H1 (cell line): ENCODE results near the gene HDAC3. TPM values are rescaled to one million over a fixed set of nuclear protein-coding genes. Genes with fewer than 3 reads are reported as not detected.

Source experiments
- CTCF ChIA-PET: fragments of 300-600 bp; sonication (Branson Sonifier 250); formaldehyde crosslinking; loops from one replicate; lab custom pipeline; 2021; ENCODE audit not compliant: partially characterized antibody; lab: Charles Lee
- POLR2A ChIA-PET: fragments of 300-600 bp; sonication (Branson Sonifier 250); formaldehyde crosslinking; loops from one replicate; lab custom pipeline; 2021; ENCODE audit warnings: inconsistent platforms; ENCODE audit not compliant: partially characterized antibody; lab: Charles Lee
- DNase-seq, 2 experiments: peaks; one replicate each; pipeline versions ENCODE4 v3.0.0 to v3.0.0-alpha.2; 2010 to 2022; ENCODE audit warnings: low spot score in 2 of 2, low read depth in 1 of 2, mixed read lengths in 1 of 2
- FAIRE-seq: peaks from 2 replicates; lab custom pipeline; 2011; peaks lifted over from hg19 to GRCh38; lab: Jason Lieb, UNC
- H2AFZ ChIP-seq: 2 replicates; pipeline ENCODE4 v1.8.1; 2012; ENCODE audit warnings: low read length, inconsistent platforms
- H2AK5ac ChIP-seq: 2 replicates; pipeline ENCODE4 v1.6.1; 2013; ENCODE audit warnings: low read depth, low read length
- H2BK120ac ChIP-seq: replicated peaks from 2 replicates; pipeline ENCODE3; 2013; ENCODE audit warnings: low read depth, low read length, inconsistent platforms
- H2BK12ac ChIP-seq: 2 replicates; pipeline ENCODE4 v1.6.1; 2013; ENCODE audit warnings: low read depth, low read length
- H2BK15ac ChIP-seq: 2 replicates; pipeline ENCODE4 v1.6.1; 2013; ENCODE audit warnings: low read length
- H2BK20ac ChIP-seq: 2 replicates; pipeline ENCODE4 v1.6.1; 2013; ENCODE audit warnings: low read length
- H2BK5ac ChIP-seq: 2 replicates; pipeline ENCODE4 v1.6.1; 2013; ENCODE audit warnings: low read depth, low read length
- H3K14ac ChIP-seq: 2 replicates; pipeline ENCODE4 v1.6.1; 2013; ENCODE audit warnings: inconsistent platforms; ENCODE audit not compliant: insufficient read length
- H3K18ac ChIP-seq: 2 replicates; pipeline ENCODE4 v1.6.1; 2013; ENCODE audit warnings: low read length; ENCODE audit errors: extremely low read depth
- H3K23ac ChIP-seq: 2 replicates; pipeline ENCODE4 v1.6.1; 2013; ENCODE audit warnings: inconsistent platforms; ENCODE audit not compliant: insufficient read length
- H3K23me2 ChIP-seq: 2 replicates; pipeline ENCODE4 v1.6.1; 2013; ENCODE audit warnings: low read depth, low read length
- H3K27ac ChIP-seq: 2 replicates; pipeline ENCODE4 v1.6.1; 2011; ENCODE audit warnings: low read depth, low read length, inconsistent platforms
- H3K27me3 ChIP-seq, 4 experiments: replicated peaks in 1 of 4; 1 replicate in 1 of 4; 2 replicates in 3 of 4; pipeline versions ENCODE4 v1.6.1 to v1.8.1; 2011 to 2013; ENCODE audit warnings: low read length in 3 of 4, mild to moderate bottlenecking in 3 of 4, inconsistent platforms in 2 of 4, mixed read lengths in 2 of 4, moderate library complexity in 1 of 4; ENCODE audit not compliant: control insufficient read depth in 3 of 4, insufficient read depth in 3 of 4; ENCODE audit errors: extremely low read depth in 1 of 4
- H3K36me3 ChIP-seq, 4 experiments: 2 replicates each; pipeline versions ENCODE4 v1.6.1 to v1.8.1; 2011 to 2013; ENCODE audit warnings: mild to moderate bottlenecking in 4 of 4, low read length in 3 of 4, moderate library complexity in 2 of 4, control low read depth in 1 of 4, inconsistent platforms in 1 of 4; ENCODE audit not compliant: insufficient read depth in 4 of 4, control insufficient read depth in 2 of 4
- H3K4ac ChIP-seq: replicated peaks from 2 replicates; pipeline ENCODE3; 2013; ENCODE audit warnings: low read length, low read depth, mixed read lengths, inconsistent platforms; ENCODE audit not compliant: insufficient read length
- H3K4me1 ChIP-seq, 4 experiments: replicated peaks in 1 of 4; 1 replicate in 1 of 4; 2 replicates in 3 of 4; pipeline versions ENCODE4 v1.6.1 to v1.8.1; 2011 to 2013; ENCODE audit warnings: low read length in 3 of 4, inconsistent platforms in 2 of 4, mixed read lengths in 1 of 4; ENCODE audit not compliant: insufficient read depth in 4 of 4, control insufficient read depth in 3 of 4
- H3K4me2 ChIP-seq, 2 experiments: 2 replicates each; pipeline versions ENCODE4 v1.6.1 to v1.8.1; 2011 to 2013; ENCODE audit warnings: low read depth in 2 of 2, low read length in 2 of 2, control low read depth in 1 of 2, inconsistent platforms in 1 of 2, mild to moderate bottlenecking in 1 of 2; ENCODE audit not compliant: insufficient read depth in 1 of 2
- H3K4me3 ChIP-seq, 4 experiments: fragments of 200-600, 300-600 bp in 1 of 4; sonication (generic), shearing (Covaris generic), sonication (Bioruptor Twin) in 1 of 4; 2 replicates each; pipeline versions ENCODE4 v1.5.1 to v1.8.1; 2011 to 2016; ENCODE audit warnings: low read length in 4 of 4, low read depth in 3 of 4, control low read depth in 2 of 4, inconsistent platforms in 2 of 4, mild to moderate bottlenecking in 2 of 4, mixed read lengths in 1 of 4, moderate library complexity in 1 of 4; ENCODE audit not compliant: insufficient read depth in 2 of 4; ENCODE audit errors: extremely low read depth in 1 of 4
- H3K56ac ChIP-seq: replicated peaks from 2 replicates; pipeline ENCODE3; 2013; ENCODE audit warnings: low read depth, mild to moderate bottlenecking, mixed read lengths, low read length, inconsistent platforms; ENCODE audit not compliant: insufficient read length
- H3K79me1 ChIP-seq: 2 replicates; pipeline ENCODE4 v1.6.1; 2013; ENCODE audit warnings: low read depth, low read length, control low read depth
- H3K79me2 ChIP-seq, 2 experiments: 2 replicates each; pipeline versions ENCODE4 v1.6.1 to v1.8.1; 2012 to 2013; ENCODE audit warnings: low read length in 2 of 2, mild to moderate bottlenecking in 2 of 2, inconsistent platforms in 1 of 2; ENCODE audit not compliant: insufficient read depth in 2 of 2, control insufficient read depth in 1 of 2
- H3K9ac ChIP-seq, 4 experiments: replicated peaks in 1 of 4; 1 replicate in 1 of 4; 2 replicates in 3 of 4; pipeline versions ENCODE4 v1.6.1 to v1.8.1; 2011 to 2013; ENCODE audit warnings: low read depth in 3 of 4, low read length in 3 of 4, control low read depth in 2 of 4, mild to moderate bottlenecking in 2 of 4, moderate library complexity in 2 of 4, inconsistent platforms in 1 of 4; ENCODE audit errors: extremely low read depth in 1 of 4
- H3K9me3 ChIP-seq, 2 experiments: 2 replicates each; pipeline versions ENCODE4 v1.6.1 to v1.8.1; 2012 to 2013; ENCODE audit warnings: mild to moderate bottlenecking in 2 of 2, moderate library complexity in 2 of 2, control low read depth in 1 of 2, inconsistent platforms in 1 of 2, low read depth in 1 of 2, low read length in 1 of 2, mixed read lengths in 1 of 2; ENCODE audit not compliant: insufficient read depth in 2 of 2
- H4K20me1 ChIP-seq, 2 experiments: replicated peaks in 1 of 2; 2 replicates each; pipeline versions ENCODE3 to v1.8.1; 2011 to 2013; ENCODE audit warnings: inconsistent platforms in 2 of 2, low read length in 2 of 2, mild to moderate bottlenecking in 1 of 2; ENCODE audit not compliant: insufficient read depth in 2 of 2, control insufficient read depth in 1 of 2
- H4K5ac ChIP-seq: 2 replicates; pipeline ENCODE4 v1.6.1; 2013; ENCODE audit warnings: low read length, low read depth, mixed read lengths, inconsistent platforms; ENCODE audit not compliant: insufficient read length
- H4K8ac ChIP-seq: 2 replicates; pipeline ENCODE4 v1.8.0; 2013; ENCODE audit warnings: mild to moderate bottlenecking, moderate library complexity, low read length, inconsistent platforms; ENCODE audit not compliant: insufficient read depth; ENCODE audit errors: extremely low read depth
- H4K91ac ChIP-seq: replicated peaks from 2 replicates; pipeline ENCODE3; 2013; ENCODE audit warnings: low read length, mixed read lengths, inconsistent platforms; ENCODE audit not compliant: insufficient read length
- BACH1 ChIP-seq: IDR thresholded peaks from 2 replicates; pipeline ENCODE4 v1.6.1; 2012; ENCODE audit warnings: low read length, improper control_type of control experiment
- CTBP2 ChIP-seq: IDR thresholded peaks from 2 replicates; pipeline ENCODE4 v1.7.0; 2011; ENCODE audit warnings: borderline replicate concordance, mild to moderate bottlenecking, moderate library complexity, mixed read lengths, low read length; ENCODE audit not compliant: insufficient read depth, insufficient read length
- CTCF ChIP-seq, 3 experiments: IDR thresholded peaks; 1 replicate in 2 of 3; 2 replicates in 1 of 3; pipeline versions ENCODE4 v1.5.1 to v1.6.1; 2011; ENCODE audit warnings: low read length in 3 of 3, mild to moderate bottlenecking in 3 of 3, inconsistent platforms in 2 of 3, low read depth in 1 of 3, moderate library complexity in 1 of 3; ENCODE audit not compliant: insufficient read depth in 1 of 3; ENCODE audit errors: control extremely low read depth in 1 of 3
- GTF2F1 ChIP-seq: IDR thresholded peaks from 2 replicates; pipeline ENCODE4 v1.6.1; 2012; ENCODE audit warnings: low read depth, low read length, improper control_type of control experiment, borderline replicate concordance
- MAFK ChIP-seq: IDR thresholded peaks from 2 replicates; pipeline ENCODE4 v1.6.1; 2012; ENCODE audit warnings: low read depth, mild to moderate bottlenecking, improper control_type of control experiment, low read length
- RBBP5 ChIP-seq: IDR thresholded peaks from 2 replicates; pipeline ENCODE4 v1.7.1; 2012; ENCODE audit warnings: low read depth, mild to moderate bottlenecking, inconsistent platforms, low read length, moderate library complexity, borderline replicate concordance
- SP1 ChIP-seq: IDR thresholded peaks from 2 replicates; pipeline ENCODE4 v1.6.1; 2011; ENCODE audit warnings: low read depth, low read length
- SP2 ChIP-seq: IDR thresholded peaks from 2 replicates; pipeline ENCODE4 v1.6.1; 2012; ENCODE audit warnings: mild to moderate bottlenecking, low read length, inconsistent platforms
- TBP ChIP-seq: IDR thresholded peaks from 2 replicates; pipeline ENCODE4 v1.6.1; 2011; ENCODE audit warnings: low read depth, low read length, improper control_type of control experiment
- WGBS, 2 experiments: shearing (Covaris generic) in 1 of 2; methylation state at CpG; one replicate each; pipeline versions ENCODE4 v1.1.6 to v1.1.7; 2013 to 2015; ENCODE audit warnings: low lambda C conversion rate in 2 of 2, mixed read lengths in 2 of 2, inconsistent platforms in 1 of 2, low coverage in 1 of 2, missing lambda C conversion rate in 1 of 2; ENCODE audit not compliant: insufficient replicate concordance in 2 of 2, insufficient coverage in 1 of 2, insufficient read length in 1 of 2; ENCODE audit errors: extremely low coverage in 1 of 2, missing lambda C conversion rate in 1 of 2; 5-methylcytosine and 5-hydroxymethylcytosine counted together
- polyA plus RNA-seq, 7 experiments: library from polyadenylated mRNA; depleted of rRNA in 3 of 7; stranded (reverse) in 5 of 7; unstranded in 2 of 7; fragments of >200 nt in 5 of 7; fragments of 200-250 nt in 2 of 7; gene quantifications; 1 replicate in 5 of 7; 2 replicates in 1 of 7; 4 replicates in 1 of 7; pipeline versions ENCODE4 v1.2.1 to v1.2.3, GENCODE V29; 2011 to 2013; ENCODE audit warnings: missing spikeins in 2 of 7, mixed read lengths in 2 of 7
- total RNA-seq: library from RNA; stranded (reverse); fragmentation: NEBNext Ultra II Directional; extraction: Animal tissue kit (Norgen Biotek cat#: 25700); gene quantifications from 2 replicates; pipeline ENCODE4 v1.2.1, GENCODE V29; 2021

HDAC3 gene
- total and polyA plus RNA-seq, 2 of the 8 experiments (the other 6 are each of a cell fraction or from before 2014, with no cell fraction given), result 99.0 to 120 TPM

GRCh38 chr5:141641634-141642267, 5.1 kb upstream of the HDAC3 start:
- no peak overlapping the region for H4K91ac ChIP-seq
- H3K79me2 ChIP-seq, result no peaks in the 10 kb centered on the region
- H4K8ac ChIP-seq, result no peak overlapping the region
- ChIA-PET POLR2A (interaction anchor here (1.4 to 1.8 kb wide), 3 partner anchors 10 to 25 kb away, joined by 3 to 11 read pairs (median 6); partner anchors contain the start of genes DIAPH1 and FCHSD1), CTCF (interaction anchor here (0.6 to 2.9 kb wide), 13 partner anchors 9 to 118 kb away, joined by 3 to 17 read pairs (median 4); partner anchors contain the start of gene FCHSD1)
- 80% methylated on average over 2 of the region's 2 CpGs; no CpG with 5 or more reads in 1 of the 2 experiments for WGBS, 2 experiments
- no peaks in the 10 kb centered on the region; a peak in 3 of 7 replicates for H3K4me1 ChIP-seq
- no peak overlapping the region for H3K4ac ChIP-seq
- peaks cover 3 to 25% (median 3%) of the 10 kb centered on the region in 4 experiments; a peak in 4 of 8 replicates for H3K36me3 ChIP-seq
- H3K23me2 ChIP-seq, result peaks cover 11% of the 10 kb centered on the region; the same call in 1 of the 2 replicates
- TF ChIP-seq SP1 (no peak), MAFK (peak; percentile 28; the same call in 1 of the 2 replicates), GTF2F1 (no peak), CTCF (IDR thresholded peaks at IDR 0.05; ENCODE audit: control extremely low read depth in 1 of 3, insufficient read depth in 1 of 3, low read depth in 1 of 3, low read length in 3 of 3) (peak in 2 of 3 experiments; percentile 14 to 17; a peak in 2 of 4 replicates), RBBP5 (no peak), SP2 (no peak), TBP (no peak), CTBP2 (no peak), BACH1 (peak; percentile 76)
- no peak overlapping the region for H3K14ac ChIP-seq
- H3K56ac ChIP-seq, result no peak overlapping the region
- no peak overlapping the region for H2AK5ac ChIP-seq
- no peak overlapping the region for H2BK15ac ChIP-seq
- FAIRE-seq (peak; percentile 55), DNase-seq (no peak)
- H4K5ac ChIP-seq, result no peak overlapping the region
- no peak overlapping the region for H3K18ac ChIP-seq
- H3K4me3 ChIP-seq, result no peak overlapping the region
- no peaks in the 10 kb centered on the region for H3K79me1 ChIP-seq
- H3K9ac ChIP-seq, result no peak overlapping the region
- H3K23ac ChIP-seq, result no peak overlapping the region
- no peak overlapping the region for H3K27ac ChIP-seq
- H2BK120ac ChIP-seq, result no peak overlapping the region
- no peak overlapping the region for H2BK12ac ChIP-seq
- peaks cover 0 to 10% of the 10 kb centered on the region in 2 experiments for H4K20me1 ChIP-seq
- no peaks in the 10 kb centered on the region for H3K9me3 ChIP-seq
- no peak overlapping the region for H2BK5ac ChIP-seq
- peaks cover 0 to 4% (median 0%) of the 10 kb centered on the region in 4 experiments; a peak in 1 of 7 replicates for H3K27me3 ChIP-seq
- H2AFZ ChIP-seq, result no peak overlapping the region
- H3K4me2 ChIP-seq, result no peak overlapping the region
- H2BK20ac ChIP-seq, result no peak overlapping the region
